HG02798 (cell line): Measurements from ENCODE around the gene KNG1.
"Not testable (repeated sequence)": the region's sequence is repeated elsewhere in the genome, so short reads cannot be mapped to it uniquely, and the experiment has no call there.

Source experiments
- ATAC-seq: cut with Tn5 transposase; IDR thresholded peaks from one replicate; pipeline ENCODE4 v1.9.1; 2021; ENCODE audit warnings: mild to moderate bottlenecking; ENCODE audit not compliant: unreplicated experiment, poor library complexity

Gene KNG1

GRCh38 chr3:186708983-186709679, 8.0 kb upstream of the KNG1 start:
- no peak for ATAC-seq

GRCh38 chr3:186710694-186711093, 6.5 kb upstream of the KNG1 start:
- not testable (repeated sequence) for ATAC-seq

GRCh38 chr3:186713499-186713898, 3.7 kb upstream of the KNG1 start:
- no peak for ATAC-seq

GRCh38 chr3:186719945-186720739, 3.0 kb downstream of the KNG1 start:
- no peak for ATAC-seq

GRCh38 chr3:186722457-186722856, 5.3 kb downstream of the KNG1 start:
- no peak for ATAC-seq

GRCh38 chr3:186724911-186725310, 7.8 kb downstream of the KNG1 start:
- ATAC-seq: no peak

GRCh38 chr3:186732169-186732766, 15.1 kb downstream of the KNG1 start:
- ATAC-seq: no peak

GRCh38 chr3:186742618-186743380, 25.6 kb downstream of the KNG1 start:
- no peak for ATAC-seq

GRCh38 chr3:186743666-186744065, 26.5 kb downstream of the KNG1 start:
- no peak for ATAC-seq

- ATAC-seq: no peak
Measured at GRCh38 chr3:186746008-186746407, 28.8 kb downstream of the KNG1 start.

- ATAC-seq: no peak
Measured at GRCh38 chr3:186750316-186750715, 33.2 kb downstream of the KNG1 start.

GRCh38 chr3:186751480-186751879, 34.3 kb downstream of the KNG1 start:
- ATAC-seq: no peak

GRCh38 chr3:186754006-186754405, 36.8 kb downstream of the KNG1 start:
- no peak for ATAC-seq

GRCh38 chr3:186754871-186755270, 37.7 kb downstream of the KNG1 start:
- no peak for ATAC-seq

- no peak for ATAC-seq
Measured at GRCh38 chr3:186757214-186757613, 40.1 kb downstream of the KNG1 start.

- ATAC-seq: no peak
Measured at GRCh38 chr3:186757686-186758220, 40.6 kb downstream of the KNG1 start.

- no peak for ATAC-seq
Measured at GRCh38 chr3:186759231-186759930, 42.2 kb downstream of the KNG1 start.

- no peak for ATAC-seq
Measured at GRCh38 chr3:186760141-186760833, 43.1 kb downstream of the KNG1 start.

- ATAC-seq: no peak
Measured at GRCh38 chr3:186760897-186761447, 43.8 kb downstream of the KNG1 start.
